CD4-positive, alpha-beta T cell treated with Interleukin-21 for 1 hour (primary cell): ENCODE data around the gene SLC19A1.

Experiments
- DNase-seq: peaks from one replicate; pipeline ENCODE4 v3.0.0-alpha.2; 2020

The SLC19A1 gene

DNA sequence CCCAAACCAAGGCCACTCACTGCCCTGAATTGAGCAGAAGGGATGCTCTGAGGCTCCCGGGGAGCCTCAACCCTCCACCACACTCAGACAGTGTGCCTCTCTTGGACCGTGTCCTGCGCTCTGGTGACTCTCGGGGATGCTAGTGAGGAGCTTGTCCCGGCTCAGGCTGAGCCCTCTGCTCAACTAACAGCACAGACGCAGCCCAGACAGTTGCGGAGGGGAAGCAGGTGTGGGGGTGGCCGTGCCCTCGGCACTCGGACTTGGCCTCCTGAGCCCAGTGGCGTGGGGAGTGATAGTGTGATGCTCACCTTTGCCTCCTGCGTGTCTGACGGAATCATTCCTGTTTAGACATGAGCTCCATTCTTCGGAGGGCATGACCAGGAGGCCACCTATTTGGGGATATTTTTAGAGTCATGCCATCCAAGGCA is 15.4 kb upstream of the SLC19A1 start:
- DNase-seq: no peak

DNA sequence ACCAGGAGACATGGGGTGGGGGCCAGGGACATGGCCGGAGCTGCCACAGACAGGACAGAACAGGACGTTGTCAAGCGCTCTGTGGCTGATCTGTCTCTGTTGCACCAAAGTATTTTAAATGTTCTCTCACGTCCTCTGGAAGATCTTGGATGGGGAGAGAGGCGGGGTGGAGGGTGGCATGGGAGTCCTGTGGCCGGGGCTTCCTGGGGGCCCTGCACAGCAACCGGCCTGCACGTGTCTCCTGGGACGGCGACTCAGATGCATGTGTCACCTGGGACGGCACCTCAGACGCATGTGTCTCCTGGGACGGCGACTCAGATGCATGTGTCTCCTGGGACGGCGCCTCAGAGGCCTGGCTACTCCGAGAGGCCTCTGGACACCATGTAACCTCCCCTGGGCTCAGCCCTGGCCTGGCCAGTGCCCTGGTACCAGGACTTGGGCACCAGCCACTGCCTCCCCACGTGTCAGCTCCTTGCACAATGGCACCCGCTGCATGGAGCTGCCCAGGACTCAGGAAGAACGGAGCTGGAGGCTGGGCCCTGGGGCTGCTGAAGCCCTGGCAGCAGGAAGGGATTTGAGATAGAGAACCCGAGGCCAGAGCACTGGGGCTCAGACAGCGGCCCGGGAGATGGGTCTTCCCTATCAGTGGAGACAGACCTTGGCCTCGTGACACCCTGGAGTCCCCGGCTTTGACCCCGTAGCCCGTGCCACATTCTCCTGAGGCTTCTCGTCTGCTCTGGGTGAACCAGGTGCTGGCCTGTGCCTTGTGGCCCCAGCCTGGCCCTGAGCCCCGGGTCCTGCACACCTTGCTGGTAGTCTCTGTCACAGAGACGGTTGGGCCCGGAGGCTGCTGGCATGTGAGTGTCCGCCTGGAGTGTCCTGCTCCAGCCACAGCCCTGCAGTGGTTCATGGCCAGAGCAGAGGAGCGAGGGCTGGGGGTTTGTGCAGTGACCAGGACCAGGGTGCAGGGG is 14.7 kb upstream of the SLC19A1 start:
- no peak for DNase-seq

DNA sequence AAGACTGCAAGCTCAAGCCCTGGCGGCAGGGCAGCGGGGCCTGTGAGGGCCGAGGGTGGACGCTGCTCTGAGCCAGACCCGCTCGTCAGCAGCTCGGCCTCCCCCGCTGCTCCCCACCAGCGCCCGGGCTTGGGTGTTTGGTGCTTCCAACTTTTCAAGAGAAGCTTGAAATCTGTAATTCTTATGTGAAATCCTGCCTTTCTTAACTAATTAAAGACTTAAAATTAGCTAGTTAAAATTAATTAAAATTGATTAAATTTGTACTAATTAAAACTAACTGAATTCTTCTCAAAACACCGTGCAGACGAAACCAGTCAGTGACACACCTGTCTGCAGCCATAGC is 14.0 kb upstream of the SLC19A1 start:
- DNase-seq: no peak

DNA sequence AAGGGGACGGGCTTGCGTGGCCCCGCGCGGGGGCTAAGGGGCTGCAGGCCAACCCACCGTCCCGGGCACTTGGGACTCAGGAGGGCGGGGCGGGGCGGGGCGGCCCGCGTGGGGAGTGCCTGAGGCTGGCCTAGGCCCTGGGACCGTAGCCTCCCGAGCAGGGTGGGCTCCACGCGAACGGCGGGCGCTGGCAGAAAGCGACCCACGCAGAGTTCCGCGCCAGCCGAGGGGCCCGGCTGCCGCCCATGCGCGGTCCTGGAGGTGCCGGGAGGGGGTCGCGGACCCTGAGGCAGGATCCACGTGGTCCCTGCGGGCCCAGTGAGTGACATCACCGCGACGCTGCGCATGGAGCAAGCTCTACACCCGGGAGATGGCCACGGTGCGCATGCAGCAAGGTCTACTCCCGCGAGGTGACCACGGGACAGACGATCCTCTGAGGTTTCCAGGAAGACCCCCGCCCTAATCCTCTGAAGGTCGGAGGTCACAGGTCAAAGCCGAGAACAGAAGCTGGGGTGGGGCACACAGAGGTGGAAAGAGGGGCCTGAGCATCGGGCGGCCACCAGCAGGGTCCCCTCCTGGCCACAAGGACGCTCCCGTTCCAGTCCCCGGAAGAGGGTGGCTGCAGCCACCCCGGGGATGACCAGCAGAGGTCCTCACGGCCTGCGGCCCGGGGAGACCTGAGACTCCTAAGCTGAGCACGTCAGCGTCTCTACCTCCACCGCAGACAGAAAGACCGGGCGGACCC is 13.5 kb upstream of the SLC19A1 start:
- peak; percentile 60 for DNase-seq

DNA sequence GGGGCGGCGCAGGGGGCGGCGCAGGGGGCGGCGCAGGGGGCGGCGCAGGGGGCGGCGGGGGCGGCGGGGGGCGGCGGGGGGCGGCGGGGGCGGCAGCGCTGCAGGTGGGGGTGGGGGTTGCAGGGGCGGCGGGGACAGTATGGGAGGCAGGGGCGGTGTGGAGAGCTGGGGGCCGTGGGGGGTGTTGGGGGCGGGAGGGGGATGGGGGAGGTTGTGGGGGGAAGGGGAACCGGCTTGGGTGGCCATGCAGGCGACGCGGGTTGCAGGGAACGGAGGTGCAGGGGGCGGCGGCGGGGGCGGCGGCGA is 13.0 kb upstream of the SLC19A1 start:
- DNase-seq: no peak

DNA sequence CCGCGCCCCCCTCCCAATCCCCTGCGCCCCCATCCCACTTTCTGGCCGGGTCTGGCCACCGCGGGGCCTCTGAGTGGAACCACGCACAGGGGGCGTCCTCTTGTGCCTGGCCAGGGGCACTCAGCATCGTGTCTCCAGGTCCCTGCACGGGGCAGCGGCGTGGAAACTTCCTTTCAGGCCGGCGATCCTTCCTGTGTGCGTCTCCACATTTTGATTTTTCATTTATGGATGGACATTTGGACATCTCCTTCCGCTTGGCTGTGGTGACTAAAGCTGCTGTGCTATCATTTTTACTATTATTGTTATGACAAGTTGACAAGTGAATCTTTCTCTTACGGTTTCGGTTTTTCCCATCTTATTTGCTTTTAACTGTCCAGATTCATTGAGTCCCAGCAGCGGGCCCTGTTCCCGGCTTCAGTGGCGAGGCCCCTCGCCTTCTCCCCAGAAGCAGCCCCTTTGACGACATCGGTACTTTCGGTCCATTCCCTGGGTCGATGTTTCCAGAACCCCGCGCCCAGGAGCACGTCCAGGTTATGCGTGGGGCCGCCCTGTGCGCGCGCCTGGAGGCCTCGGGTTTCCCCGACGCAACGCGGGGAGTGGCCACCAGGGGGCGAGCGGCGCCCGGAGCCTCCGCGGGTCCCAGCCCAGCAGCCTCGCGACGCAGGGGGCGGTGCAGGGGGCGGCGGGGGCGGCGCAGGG is 12.4 kb upstream of the SLC19A1 start:
- peak; percentile 89 for DNase-seq

DNA sequence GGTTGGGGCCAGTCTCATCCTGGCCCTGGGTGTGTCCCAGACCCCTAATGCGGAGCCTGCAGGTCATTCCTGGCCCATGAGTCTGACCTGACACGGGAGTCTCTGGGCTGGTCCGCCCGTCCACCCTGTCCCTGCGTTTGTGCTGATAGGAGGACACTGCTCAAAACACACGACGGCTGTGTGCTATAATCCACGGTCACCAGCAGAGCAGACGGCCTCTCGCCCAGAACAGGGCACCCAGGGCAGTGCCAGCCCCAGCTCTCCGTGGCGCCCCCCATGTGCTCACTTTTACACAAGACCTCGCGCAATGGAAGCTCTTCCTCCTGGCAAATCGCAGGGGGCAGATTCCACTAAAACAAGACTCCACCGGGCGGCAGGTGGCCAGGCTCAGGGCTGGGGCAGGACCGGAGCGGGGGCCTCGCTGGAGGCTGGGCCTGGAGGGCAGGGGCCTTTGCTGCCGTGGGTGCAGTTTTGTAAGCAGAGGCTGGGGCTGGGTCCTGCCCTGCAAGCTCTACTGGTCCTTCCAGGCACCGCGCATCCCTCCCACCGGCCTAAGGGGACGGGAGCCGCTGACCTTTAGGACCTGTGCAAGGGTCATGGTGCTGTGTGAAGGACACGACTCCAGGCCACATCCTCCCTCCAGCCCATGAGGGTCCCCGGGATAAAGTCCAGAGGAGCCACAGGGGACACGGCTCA is 10.6 kb upstream of the SLC19A1 start:
- DNase-seq: no peak

DNA sequence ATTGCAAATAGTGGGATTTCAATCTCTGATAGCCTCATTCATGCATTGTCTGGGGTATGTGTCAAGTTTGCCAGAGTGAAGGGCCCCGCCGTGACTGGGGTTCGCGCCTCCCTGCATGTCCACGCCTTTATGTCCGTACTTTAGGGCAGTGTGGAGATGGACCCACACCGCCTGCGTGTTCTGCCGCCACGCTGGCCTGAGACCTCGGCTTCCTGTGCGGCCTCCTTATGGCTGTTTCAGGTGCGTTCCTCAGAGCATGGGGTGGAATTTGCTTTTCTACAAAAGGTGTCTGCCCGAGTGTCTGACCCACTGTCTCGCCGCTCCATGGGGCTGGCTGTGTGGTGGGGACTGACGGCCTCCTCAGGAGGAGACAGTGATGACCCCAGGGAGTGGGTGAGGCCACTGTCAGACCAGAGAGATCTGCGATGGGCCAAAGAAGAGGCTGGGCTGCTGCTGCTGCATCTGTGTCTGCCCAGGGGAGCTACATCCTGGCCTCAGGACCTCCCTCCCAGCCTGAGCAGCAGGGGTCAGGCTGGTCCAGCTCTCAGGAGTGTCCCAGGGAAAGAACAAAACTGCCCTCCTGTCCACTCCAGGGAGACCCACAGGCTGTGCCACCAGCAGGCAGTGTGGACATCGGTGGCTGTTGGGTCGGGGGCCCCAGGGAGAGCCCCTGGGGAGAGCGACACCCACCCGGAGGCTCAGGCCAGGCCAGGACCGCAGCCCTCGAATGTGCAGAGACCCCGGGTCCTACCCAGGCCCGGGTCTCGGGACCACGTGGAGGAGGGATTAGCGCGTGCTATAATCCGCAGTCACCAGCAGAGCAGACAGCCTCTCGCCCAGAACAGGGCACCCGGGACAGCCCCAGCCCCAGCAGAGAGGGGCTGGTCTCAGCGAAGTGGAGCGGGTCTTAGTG is 9.8 kb upstream of the SLC19A1 start:
- no peak for DNase-seq

DNA sequence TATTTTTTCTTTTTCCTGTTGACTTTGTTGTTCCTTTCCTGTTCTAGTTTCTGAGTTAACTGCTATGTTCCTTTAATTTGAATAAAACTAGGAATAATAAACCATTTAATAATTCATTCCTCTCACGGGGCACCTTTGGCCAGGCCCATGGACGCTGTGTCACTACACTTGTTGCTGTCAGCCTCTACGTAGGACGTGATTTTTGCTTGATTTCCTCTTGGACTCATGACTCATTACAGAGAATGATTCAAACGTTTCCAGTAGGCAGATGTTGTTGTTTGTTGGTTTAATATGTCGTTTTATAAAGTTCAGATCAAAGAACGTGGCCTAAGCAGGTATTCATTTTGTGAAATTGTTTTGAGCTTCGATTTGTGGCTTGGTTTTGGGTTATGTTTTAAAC is 9.1 kb upstream of the SLC19A1 start:
- DNase-seq: peak; percentile 46

DNA sequence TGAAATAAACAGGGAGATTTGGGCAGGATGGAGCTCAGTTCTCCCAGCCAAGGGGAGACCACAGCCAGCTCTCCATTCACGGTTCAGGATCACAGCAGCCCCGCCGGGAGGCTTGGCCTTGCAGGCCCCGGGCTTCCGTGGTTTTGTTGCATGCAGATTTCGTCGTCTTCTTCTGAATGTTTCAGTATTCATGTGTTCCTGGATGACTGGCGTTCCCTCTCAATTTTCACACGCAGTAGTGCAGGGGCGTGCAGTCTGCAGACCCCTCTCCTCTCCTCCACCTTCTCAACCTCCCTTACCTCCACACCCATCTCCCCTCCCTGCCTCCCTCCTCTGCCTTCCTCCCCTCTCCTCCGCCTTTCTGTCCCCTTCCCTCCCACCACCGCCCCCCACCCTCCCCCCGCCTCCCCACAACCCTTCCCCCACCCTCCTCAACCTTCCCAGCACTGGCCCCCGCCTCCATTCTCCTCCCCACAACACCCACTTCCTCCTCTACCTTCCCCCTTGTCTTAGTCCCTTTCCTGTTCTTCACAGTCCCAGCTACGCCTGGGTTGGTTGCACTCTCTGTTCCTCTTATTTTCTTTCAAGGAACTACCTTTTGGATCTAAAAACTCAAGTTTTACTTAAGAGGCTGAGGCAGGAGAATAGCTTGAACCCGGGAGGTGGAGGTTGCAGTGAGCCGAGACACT is 8.4 kb upstream of the SLC19A1 start:
- DNase-seq: peak; percentile 57

DNA sequence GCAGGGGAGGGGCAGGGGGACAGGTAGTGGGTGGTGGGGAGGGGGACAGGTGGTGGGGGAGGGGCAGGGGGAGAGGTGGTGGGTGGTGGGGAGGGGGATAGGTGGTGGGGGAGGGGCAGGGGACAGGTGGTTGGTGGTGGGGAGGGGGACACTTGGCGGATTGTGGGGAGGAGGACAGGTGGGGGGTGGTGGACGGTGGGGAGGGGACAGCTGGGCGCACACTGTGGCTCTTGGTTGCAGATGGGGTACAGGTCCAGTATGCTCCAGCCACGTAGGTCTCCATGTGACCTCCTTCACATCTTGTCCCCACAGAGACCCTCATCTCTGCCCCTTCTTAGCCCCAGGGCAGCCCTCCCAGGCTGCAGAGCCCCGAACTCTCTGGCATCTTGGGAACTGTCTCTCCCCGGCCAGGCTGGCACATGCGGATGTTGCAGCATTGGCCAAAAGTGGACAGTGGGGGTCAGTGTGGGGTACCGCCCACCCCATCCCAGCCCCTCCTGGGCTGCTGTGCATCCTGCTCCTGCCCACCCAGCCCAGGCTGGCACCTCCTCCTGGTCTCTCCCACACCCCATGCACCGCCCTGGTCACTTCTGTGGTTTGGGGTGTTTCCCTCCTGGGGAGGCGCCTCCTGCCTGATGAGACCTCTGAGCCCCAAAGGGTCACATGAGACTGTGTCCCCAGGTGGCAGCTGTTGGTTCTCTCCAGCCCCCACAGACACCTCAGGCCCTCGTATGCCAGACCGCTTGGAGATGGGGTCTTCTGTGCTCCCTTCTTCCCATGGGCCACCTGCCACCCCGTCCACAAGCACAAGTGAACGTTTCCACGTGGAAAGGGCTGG is 7.6 kb upstream of the SLC19A1 start:
- DNase-seq: no peak

DNA sequence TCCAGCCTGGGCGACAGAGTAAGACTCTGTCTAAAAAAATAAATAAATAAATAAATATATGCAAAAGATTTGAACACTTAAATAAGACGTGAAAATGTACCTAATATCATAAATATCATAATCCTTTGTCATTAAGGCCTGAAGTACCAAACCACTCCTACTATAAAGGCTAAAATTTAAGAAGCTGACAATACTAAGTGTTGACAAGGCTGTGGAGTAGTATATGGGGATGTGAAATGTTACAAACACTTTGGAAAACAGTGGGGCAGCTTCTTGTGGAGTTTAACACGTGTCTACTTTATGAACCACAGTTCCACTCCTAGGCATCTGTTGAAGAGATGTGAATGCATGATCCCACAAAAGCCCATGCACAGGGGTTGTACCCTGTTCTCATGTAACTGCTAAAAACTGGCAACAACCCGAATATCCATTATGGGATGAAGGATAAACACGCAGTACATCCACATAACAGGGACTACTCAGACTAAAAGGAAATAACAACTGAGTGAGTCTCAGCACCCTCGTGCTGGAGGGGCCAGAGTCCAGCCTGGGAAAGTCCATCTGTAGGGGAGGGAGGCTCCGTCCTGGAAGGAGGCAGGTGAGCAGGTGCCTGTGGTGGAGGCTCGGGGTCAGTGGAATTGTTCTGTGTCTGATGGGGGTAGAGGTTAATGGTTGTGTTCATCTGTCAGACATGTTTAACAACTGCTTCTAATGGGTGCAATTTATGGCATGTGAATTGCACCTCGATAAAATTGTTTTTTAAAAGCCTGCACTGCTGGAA is 6.7 kb upstream of the SLC19A1 start:
- DNase-seq: no peak

DNA sequence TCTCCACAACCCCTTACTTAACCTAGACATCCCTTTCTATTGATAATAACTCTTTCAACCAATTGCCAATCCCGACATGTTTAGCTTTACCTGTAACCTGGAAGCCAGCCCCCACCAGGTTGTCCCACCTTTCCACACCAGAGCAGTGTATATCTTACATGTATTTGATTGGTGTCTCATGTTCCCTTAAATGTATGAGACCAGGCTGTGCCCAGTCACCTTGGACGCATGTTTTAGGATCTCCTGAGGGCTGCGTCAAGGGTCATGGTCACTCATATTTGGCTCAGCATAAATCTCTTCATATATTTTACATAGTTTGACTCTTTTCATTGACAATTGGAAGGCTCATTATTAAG is 5.3 kb upstream of the SLC19A1 start:
- no peak for DNase-seq

DNA sequence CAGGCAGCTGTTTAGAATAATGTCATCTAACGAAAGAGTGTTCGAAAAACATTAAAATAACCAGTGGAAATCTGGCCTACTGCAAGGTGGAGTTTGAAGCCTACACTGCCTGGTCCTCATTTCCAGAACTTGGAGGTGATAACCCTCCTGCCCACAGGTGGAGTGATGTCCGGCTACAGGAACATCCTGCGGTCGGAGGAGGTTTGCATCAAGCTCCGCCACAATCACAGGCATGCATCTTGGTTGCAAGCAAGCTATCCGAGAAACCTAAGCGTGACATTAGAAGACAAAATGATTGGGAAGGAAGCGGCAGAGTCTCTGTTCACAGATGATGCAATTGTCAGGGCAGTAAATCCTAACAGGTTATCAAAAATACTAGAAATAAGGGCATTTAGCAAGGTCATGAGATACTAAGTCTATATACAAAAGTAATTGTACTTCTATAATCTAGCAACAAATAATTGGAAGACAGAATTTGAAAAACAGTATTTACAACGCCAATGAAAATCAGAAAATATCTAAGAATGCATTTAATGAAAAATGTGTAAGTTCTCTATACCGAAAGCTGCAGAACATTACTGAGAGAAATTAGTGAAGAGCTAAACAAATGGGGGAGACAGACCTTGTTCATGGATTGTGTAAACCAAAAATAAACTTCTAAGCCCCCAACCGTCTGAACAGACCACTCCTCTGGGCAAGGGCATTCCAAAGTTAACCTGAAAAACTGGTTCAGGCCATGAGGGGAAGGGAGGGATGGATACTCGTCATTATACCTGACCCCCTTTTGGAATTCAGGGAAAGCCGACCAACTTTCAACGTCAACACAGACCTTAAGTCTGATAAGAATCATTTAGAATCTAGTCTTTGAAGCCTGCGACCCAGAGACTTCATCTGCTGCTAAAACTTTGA is 4.7 kb upstream of the SLC19A1 start:
- no peak for DNase-seq

DNA sequence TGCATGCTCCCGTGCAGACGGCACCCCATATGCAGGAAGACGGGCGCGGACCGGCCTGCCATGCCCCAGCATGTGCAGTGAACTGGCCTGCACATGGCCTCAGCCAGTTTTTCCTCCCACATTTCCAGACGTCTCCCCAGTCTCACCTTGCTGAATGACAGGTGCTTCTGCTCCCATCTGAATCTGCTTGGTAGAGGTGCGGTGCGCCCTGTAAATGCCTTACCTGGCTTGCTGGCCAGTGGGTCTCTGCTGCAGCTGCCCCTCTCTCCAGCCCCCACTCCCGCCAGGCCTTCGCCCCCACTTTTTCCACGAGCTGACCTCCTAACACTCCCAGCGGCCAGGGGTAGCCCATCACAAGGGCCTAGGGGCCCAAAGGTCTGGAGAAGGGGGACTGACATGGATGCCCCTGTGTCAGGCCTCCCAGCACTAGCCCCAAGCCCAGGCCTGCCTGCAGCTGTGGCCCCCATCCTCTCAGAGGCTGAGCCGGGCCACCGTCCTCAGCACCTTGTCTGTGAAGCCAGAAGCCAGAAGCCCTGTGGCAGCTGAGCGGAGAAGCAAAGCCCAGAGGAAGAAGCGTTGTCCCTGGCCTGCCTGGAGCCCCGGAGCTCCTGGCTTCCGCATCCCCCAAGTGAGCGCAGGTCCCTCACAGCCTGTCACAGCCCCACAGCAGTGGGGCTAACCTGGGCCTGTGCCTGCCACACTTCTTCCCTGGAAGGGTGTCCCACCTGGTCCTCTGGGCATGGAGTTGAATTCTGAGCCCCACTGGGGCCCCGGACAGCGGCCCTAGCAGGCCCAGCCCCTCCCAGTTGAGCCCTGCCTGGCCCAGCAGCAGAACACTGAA is 3.7 kb upstream of the SLC19A1 start:
- DNase-seq: no peak

DNA sequence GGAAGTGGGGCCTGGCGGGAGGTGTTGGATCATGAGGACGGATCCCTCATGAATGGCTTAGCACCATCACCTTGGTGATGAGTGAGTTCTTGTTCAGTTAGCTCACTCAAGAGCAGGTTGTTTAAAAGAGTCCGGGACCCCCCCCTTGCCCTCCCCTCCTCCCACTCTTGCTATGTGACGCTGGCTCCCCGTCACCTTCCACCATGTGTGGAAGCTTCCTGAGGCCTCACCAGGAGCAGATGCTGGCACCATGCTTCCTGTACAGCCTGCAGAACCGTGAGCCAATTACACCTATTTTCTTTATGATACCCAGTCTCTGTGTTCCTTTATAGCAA is 3.0 kb upstream of the SLC19A1 start:
- no peak for DNase-seq

DNA sequence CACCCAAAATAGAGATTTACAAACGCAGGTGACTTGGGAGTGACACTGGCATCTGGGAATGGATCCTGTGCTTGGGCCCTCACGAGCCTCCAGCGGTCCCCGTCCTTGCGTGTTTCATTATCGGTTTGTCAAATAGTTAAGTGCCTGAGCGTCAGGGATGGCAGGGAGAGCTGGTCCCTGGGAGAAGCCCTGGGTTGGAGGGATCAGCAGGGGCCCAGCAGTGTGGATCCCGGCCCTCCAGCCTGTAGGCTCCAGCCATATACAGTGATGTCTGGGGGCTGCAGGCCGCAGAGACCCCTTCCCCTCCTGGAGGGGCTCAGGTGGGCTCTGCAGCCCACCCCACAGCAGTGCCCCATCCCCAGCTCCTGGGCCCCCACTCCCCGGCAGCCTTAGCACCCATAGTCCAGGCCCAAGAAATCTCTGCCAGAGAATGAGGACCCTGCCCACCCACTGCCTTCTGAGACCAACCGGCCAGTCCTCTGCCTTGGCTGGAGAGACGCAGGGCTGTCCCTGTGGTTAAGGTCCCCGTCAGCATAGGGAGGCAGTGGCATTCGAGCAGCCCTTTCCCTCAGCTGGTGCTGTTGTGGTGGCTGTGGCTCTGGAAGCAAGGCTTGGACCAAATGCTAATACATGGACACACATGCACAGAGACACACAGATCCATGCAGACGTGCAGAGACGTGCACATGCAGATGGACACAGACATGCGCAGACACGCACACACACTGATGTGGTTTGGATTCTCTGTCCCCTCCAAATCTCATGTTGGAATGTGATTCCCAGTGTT is 2.4 kb upstream of the SLC19A1 start:
- no peak for DNase-seq
